Gastroesophageal sphincter (tissue), 3 donors: ENCODE measurements around the gene AREG.

Experiments used
- CTCF ChIP-seq, 4 experiments: fragments of 200-600 bp in 2 of 4; fragments of 450-650 bp in 2 of 4; sonication (generic) in 1 of 4; IDR thresholded peaks; one replicate each; pipeline ENCODE4 v1.5.1; 2017 to 2019; ENCODE audit warnings: antibody characterized with exemption in 4 of 4, mild to moderate bottlenecking in 2 of 4, moderate library complexity in 2 of 4
- POLR2A ChIP-seq, 2 donors: fragments of 450-650 bp; IDR thresholded peaks; one replicate each; pipeline ENCODE4 v1.6.1; 2017; ENCODE audit warnings: antibody characterized with exemption in 2 of 2, mild to moderate bottlenecking in 2 of 2, moderate library complexity in 1 of 2

- TF ChIP-seq CTCF (IDR thresholded peaks at IDR 0.05) (no peak), POLR2A (IDR thresholded peaks at IDR 0.05) (no peak)
Observed at GRCh38 chr4:74402692-74403456, 42.1 kb upstream of the AREG start.
